Measurements from ENCODE around the gene CEP57L1.
"Not testable (repeated sequence)": the region's sequence is repeated elsewhere in the genome, so short reads cannot be mapped to it uniquely, and the experiment has no call there.

The CEP57L1 gene

DNA sequence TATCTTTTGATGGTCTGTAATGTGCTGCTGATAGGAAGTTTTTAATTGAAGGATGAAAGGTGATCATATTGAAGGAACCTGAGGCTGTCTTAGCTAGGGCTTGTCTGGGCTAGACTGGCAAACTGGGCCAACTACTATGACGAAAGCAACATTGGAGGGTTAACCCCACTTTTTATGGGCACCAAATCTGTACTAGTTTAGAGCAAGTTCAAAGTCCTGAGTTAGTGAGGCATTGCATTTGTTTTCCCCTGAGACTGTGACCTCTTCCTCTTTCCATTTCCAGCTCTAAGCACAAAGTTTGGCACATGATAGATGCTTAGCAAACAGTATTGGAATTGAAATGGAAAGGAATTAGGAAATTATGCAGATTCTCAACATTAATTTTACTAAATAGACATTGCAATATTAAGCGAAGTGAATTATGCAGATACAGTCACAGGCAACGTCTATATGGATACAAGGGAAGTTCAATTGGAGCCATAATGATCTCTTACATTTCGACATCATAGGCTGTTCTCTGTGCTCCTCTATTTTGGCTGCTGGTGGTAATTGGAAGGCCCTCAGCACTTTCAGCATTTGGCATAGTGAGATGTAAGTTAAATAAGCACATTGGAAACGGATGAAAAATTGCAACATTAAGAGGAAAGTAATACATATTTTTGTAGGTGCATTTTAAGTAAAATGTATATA lies 22.2 kb downstream of the CEP57L1 start:
- DNase-seq: no peak

DNA sequence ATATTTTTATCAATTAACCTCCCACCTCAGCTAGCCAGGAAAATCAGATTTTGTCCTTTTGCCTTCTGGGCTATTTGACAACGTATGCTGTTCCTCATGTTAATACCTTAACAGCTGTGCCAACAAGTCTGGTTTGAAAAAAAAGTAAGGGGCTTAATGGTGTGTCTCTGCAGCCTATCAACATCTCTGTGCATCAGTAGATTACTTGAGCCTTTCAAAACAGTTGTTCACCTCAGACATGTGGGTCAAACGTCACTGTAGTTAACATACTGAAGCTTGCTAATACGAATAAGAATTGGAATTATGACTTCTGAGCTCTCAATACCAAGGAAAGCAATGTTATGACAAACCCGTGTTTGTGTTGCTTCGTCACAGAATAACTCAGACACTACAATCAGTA lies 23.0 kb downstream of the CEP57L1 start:
- DNase-seq: no peak

DNA sequence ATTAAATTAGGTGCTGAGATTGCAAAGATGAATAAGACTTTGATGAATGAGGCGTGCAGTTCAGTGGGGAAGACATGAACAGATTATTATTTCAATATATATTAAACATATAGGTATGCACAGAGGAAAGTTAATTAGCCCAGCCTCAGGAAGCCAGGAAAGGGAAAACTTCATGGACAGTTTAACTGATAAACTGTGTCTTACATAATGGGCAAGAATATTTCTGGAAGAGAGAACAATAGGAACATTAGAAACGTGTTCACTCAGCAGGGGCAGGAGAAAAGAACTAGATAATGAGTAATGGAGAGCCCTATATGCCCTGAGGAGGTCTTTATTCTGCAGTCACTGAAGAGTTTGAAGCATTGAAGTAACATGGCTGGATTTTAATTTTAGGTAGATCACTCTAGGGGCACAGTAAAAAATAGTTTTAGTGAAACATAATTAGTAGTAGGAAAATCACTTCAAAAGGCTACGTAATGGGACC lies 23.6 kb downstream of the CEP57L1 start:
- DNase-seq: no peak

DNA sequence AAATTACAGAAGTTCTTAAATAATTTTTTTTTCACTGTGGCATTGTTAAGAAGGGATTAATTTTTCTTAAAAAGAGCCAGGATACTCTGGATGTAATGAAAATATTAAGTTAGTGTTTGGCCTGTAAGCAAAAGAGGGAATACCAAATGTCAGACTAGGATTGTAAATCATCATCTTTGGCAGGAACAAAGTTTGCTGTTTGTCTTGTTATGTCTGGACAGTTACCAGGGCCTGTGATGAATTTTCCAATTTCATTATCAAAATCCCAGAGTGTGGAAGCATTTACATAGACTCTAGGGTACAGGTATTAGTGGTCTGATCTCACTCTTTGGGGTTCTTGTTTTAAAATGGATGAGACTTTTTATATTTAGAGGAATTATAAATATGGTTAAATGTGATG lies 26.1 kb downstream of the CEP57L1 start:
- no peak for DNase-seq

GRCh38 chr6:109124219-109124618 lies 28.9 kb downstream of the CEP57L1 start:
- DNase-seq: no peak

DNA sequence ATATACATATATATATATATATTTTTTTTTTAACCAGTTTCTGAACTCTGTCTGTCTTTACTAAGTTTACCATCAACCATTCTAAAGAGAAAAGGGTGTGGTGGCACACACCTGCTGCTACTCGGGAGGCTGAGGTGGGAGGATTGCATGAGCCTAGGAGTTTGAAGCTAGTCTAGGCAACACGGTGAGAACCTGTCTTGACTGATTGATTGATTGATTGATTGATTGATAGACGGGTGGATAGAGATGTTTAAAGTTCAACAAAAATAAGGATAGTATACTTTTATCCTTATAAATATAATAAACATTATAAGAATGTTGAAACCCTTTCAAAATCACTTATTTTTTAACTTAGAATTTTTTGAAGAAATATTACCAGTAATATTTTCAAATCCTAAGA lies 30.2 kb downstream of the CEP57L1 start:
- DNase-seq: no peak

DNA sequence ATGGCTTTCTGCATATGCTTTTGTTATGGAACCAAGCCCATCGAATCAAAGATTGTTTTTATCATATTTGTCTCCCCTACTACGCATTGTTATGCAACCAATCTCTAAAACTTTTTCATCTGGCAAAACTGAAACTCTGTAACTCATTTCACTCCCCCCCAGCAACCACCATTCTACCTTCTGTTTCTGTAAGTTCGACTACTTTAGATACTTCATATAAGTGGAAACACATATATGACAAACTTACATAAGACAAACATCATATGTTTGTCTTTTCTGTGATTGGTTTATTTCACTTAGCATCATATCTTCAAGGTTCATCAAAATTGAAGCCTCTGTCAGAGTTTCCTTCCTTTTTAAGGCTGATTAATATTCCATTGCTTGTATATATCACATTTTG lies 34.8 kb downstream of the CEP57L1 start:
- DNase-seq: no peak

DNA sequence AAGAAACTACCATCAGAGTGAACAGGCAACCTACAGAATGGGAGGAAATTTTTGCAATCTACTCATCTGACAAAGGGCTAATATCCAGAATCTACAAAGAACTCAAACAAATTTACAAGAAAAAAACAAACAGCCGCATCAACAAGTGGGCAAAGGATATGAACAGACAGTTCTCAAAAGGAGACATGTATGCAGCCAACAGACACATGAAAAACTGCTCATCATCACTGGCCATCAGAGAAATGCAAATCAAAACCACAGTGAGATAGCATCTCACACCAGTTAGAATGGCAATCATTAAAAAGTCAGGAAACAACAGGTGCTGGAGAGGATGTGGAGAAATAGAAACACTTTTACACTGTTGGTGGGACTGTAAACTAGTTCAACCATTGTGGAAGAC lies 40.3 kb downstream of the CEP57L1 start:
- not testable (repeated sequence) for DNase-seq

DNA sequence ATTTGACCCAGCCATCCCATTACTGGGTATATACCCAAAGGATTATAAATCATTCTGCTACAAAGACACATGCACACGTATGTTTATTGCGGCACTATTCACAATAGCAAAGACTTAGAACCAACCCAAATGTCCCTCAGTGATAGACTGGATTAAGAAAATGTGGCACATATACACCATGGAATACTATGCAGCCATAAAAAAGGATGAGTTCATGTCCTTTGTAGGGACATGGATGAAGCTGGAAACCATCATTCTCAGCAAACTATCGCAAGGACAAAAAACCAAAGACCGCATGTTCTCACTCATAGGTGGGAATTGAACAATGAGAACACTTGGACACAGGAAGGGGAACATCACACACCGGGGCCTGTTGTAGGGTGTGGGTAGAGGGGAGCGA lies 40.7 kb downstream of the CEP57L1 start:
- DNase-seq: not testable (repeated sequence)

DNA sequence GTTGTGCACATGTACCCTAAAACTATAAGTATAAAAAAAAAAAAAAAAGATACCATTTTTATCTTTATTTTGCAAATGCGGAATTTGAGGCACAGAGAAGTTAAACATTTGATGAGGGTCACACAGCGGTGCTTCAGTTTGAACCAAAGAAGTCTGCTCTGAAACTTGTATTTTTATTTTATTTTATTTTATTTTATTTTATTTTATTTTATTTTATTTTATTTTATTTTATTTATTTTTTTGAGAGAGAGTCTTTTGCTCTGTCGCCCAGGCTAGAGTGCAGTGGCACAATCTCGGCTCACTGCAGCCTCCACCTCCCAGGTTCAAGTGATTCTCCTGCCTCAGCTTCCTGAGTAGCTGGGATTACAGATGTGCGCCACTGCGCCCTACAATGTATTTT lies 41.2 kb downstream of the CEP57L1 start:
- DNase-seq: not testable (repeated sequence)

DNA sequence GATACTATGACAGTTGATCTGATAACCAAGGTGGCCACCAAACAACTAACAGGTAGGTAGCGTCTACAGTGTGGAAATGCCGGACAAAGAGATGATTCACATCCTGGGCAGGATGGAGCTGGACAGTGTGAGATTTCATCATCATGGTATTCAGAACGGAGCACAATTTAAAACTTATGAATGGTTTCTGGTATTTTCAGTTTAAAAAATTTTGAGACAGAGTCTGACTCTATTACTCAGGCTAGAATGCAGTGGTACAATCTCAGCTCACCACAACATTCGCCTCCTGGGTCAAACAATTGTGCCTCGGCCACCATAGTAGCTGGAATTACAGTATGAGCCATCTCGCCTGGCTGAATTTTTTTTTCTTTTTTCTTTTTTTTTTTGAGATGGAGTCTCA lies 43.8 kb downstream of the CEP57L1 start:
- no peak for DNase-seq

DNA sequence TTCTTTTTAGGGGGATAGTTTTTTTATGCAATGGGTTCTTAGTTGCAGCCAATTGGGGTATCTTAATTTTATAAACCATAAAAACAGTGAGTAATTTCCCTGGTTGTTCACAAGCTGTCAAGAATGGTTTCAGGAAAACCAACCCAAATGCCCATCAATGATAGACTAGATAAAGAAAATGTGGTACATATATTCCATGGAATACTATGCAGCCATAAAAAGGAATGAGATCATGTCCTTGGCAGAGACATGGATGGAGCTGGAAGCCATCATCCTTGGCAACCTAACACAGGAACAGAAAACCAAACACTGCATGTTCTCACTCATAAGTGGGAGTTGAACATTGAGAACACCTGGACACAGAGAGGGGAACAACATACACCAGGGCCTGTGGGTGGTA lies 46.8 kb downstream of the CEP57L1 start:
- DNase-seq: not testable (repeated sequence)

GRCh38 chr6:109143191-109143590 lies 47.9 kb downstream of the CEP57L1 start:
- no peak for DNase-seq

GRCh38 chr6:109148251-109148650 lies 52.9 kb downstream of the CEP57L1 start:
- DNase-seq: not testable (repeated sequence)

- DNase-seq: not testable (repeated sequence)
These were observed 53.4 kb downstream of the CEP57L1 start for GRCh38 chr6:109148716-109149115.

- no peak for DNase-seq
These were observed 58.4 kb downstream of the CEP57L1 start for GRCh38 chr6:109153752-109154151.

DNA sequence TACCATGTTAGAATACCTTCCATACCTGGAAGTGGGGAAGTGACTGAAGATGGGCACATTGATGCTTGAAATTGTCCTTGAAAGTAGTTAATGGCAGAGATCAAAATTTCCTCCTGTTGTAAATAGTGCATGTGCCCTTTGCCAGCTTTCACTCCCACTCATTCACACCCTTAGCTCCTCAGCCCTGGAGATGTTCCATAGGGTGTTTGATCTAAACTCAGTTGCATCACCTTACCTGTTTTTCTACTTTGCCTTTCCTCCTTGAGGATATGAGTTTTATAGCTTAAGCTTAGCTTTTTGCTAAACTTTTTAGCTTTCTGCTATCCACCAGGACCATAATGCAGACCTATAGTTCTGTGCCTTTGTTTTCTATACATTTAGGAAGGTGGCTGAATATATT lies 69.0 kb downstream of the CEP57L1 start:
- no peak for DNase-seq

DNA sequence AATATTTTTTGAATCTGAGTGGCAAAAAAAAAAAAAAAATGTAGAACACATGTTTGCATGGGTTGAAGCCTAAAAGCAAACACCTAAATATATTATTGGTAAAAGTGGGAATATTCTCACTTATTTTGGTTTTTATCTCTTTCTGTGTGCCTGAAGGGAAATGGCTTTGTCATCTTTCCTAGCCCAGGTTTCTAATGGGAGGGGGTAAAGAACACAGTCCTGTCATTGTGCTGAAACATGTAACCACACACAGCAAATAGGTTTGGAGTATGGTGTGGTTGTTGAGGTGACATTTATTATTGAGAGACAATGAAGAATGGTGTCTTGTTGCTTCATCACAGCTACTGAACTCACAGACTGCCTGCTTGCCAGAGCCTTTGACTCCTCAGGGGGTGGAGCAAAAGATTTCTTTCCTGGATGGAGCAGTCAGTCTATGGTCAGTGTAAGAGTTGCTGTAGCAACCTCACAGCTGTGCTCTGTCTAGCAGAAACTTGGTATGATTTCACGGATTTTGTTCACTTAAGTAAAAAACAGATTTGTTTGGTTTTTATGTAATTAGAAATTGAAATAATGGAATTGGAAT lies 70.2 kb downstream of the CEP57L1 start:
- no peak for DNase-seq

DNA sequence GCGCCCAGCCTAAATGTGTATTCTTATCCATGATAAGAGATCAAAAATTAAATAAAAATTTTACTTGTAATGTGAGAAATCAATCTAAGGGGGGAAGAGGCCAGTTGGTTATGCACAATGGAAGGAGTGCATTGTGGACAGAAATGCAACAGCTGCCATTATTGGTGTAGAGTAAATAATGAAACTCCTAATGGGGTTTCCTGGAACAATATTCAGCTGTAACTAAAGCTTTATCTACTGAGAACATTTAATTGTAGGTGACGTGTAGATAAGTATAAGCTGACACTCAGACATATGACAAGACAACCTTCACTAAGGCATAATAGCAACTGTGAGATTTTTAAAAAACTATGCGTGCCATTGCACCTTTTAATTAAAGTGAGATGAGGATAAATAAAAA lies 71.4 kb downstream of the CEP57L1 start:
- DNase-seq: no peak

- no peak for DNase-seq
These were observed 72.3 kb downstream of the CEP57L1 start for GRCh38 chr6:109167562-109167961.

- DNase-seq: no peak
These were observed 75.0 kb downstream of the CEP57L1 start for GRCh38 chr6:109170333-109170732.

GRCh38 chr6:109172101-109172746 lies 76.9 kb downstream of the CEP57L1 start:
- no peak for DNase-seq

GRCh38 chr6:109174916-109175315 lies 79.6 kb downstream of the CEP57L1 start:
- no peak for DNase-seq

- DNase-seq: no peak
These were observed 83.6 kb downstream of the CEP57L1 start for GRCh38 chr6:109178921-109179320.
